Measurements from ENCODE around the gene POLR3F.
"Not testable (repeated sequence)": the region's sequence is repeated elsewhere in the genome, so short reads cannot be mapped to it uniquely, and the experiment has no call there.

Gene POLR3F

GRCh38 chr20:18507218-18508191 is 40.3 kb downstream of the POLR3F start, which contains the start of gene SEC23B:
TSS of gene SEC23B (plus strand) at chr20:18507940. CDS start at chr20:18510836, 2,896 bp downstream.
- peak; percentile 83 for DNase-seq

DNA sequence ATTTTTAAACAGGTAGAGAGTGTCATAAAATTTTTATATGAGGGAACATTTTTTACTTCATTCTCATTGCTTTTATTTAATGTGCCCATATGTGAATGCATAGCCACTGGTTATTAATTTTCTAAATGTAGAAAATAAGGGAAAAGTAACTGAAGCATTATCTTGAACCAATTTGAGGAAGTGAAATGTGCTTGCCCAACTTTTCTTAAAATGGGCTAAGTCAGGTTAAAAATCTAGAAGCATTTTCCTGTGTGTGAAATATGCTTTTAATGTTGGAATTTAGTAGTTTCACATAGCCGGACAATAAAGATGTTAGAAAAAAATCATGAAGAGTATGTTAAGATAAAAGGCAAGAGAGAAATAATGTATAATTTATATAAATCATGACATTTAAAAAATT is 44.4 kb downstream of the POLR3F start:
- DNase-seq, result no peak

DNA sequence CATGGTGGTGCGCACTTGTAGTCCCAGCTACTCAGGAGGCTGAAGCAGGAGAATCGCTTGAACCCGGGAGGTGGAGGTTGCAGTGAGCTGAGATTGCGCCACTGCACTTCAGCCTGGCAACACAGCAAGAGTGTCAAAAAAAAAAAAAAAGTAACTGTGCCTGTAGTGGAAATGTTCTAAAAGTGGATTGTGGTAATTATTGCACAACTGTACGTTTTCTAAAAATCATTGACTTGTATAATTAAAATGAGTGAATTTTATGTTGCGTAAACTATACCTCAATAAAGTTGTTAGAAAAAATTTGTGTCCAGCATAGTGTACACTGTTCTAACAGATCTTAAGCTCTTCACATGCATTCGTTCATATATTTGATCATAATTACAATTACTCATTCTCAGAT is 46.0 kb downstream of the POLR3F start:
- DNase-seq, result no peak

GRCh38 chr20:18514127-18514526 is 46.9 kb downstream of the POLR3F start:
- DNase-seq, result no peak

GRCh38 chr20:18515973-18516372 is 48.8 kb downstream of the POLR3F start:
- no peak for DNase-seq

DNA sequence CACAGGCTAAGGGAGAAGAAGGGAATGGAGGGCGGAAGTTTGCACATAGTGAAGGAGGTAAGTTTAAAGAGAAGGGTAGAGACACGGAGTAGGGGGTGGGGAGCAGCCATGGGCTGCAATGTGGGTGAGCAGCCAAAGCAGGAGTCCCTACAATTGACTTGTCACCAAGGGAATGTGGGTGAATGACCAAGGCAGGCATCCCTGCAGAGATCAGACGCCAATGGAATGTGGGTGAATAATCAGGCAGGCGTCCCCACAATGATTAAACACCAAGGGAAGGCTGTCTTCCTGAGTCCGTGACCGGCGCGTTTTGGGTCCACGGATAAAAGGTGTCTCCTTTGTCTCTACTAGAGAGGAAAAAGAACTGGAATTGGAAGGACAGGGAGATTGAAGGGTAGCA is 54.9 kb downstream of the POLR3F start:
- not testable (repeated sequence) for DNase-seq

DNA sequence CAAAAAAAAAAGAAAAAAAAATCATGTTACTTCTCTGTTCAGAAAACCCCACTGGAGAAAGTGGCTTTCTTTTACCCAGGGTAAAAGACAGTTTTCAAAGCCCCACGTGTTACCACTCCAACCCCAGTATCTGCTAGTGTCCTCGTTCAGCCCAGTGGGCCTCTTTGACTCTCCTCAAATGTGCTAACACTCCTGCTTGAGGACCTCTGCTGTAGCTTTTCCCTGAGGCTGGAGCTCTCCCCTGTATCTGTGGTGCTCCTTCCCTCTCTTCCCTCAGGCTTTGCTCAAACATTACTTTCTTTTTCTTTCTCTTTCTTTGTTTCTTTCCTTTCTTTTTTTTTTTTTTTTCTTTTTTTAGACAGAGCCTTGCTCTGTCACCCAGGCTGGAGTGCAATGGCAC is 55.9 kb downstream of the POLR3F start:
- no peak for DNase-seq

- no peak for DNase-seq
These were observed 57.5 kb downstream of the POLR3F start for GRCh38 chr20:18524646-18525045.

DNA sequence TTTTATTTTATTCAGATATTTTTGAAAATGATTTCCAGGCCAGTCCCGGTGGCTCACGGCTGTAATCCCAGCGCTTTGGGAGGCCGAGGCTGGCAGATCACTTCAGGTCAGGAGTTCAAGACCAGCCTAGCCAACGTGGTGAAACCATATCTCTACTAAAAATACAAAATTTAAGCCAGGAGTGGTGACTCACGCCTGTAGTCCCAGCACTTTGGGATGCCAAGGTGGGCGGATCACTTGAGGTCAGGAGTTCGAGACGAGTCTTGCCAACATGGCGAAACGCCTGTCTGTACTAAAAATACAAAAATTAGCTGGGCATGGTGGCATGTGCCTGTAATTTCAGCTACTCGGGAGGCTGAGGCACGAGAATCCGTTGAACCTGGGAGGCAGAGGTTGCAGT is 59.6 kb downstream of the POLR3F start:
- DNase-seq, result not testable (repeated sequence)

- no peak for DNase-seq
These were observed 60.1 kb downstream of the POLR3F start for GRCh38 chr20:18527339-18527738.

DNA sequence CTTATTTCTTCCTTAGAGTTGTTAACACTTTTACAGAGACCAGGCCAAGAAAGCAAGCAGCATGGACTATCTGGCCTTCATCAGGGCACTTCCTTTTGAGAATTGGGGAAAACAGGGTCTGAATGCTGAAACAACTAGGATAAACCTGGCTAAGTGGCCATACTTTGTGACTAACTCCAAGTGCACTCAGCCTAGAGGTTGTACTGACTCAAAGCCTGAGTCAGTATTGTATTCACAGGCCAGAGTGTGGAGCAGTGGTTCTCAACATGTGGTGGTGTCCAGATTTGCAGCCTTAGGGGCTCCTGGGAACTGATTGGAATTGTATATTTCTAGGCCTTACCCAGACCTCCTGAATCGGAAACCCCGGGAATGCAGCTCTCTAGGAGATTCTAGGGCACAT is 60.6 kb downstream of the POLR3F start:
- no peak for DNase-seq

DNA sequence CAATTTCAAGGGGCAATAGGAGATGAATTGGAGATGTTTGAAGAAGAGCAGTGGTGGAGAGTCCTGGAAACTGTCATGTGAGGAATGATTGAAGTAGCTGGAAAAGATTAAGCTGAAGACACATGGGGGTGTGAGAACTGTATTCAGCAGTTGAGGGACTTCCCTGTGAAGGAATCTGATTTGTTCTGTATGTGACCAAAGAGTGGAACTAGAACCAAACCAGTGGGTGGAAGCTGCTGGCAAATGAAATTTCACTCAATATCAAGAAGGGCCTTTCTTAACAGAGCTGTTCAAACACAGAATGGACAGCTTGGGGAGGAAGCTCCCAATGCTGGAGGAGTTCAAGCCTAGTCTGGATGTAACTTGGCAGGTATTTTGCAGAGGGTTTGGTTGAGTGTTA is 61.9 kb downstream of the POLR3F start:
- no peak for DNase-seq

DNA sequence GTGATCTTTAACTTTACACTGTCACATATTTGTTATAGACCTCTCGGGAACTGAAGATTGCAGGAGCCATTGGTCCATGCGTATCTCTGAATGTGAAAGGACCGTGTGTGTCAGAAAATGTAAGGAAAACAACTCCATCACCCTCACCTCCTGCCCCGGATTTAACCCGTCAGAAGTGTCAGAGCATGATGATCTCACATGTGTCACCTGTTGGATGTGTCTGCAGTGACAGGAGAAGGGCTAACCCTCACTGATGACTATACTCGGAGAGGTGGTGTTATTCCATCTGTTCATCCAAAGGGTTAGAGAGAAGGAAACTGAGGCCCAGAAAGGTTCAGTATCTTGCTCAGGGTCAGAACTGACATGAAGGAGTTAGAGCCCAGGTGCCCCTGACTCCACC is 65.4 kb downstream of the POLR3F start:
- DNase-seq, result no peak

- no peak for DNase-seq
These were observed 66.3 kb downstream of the POLR3F start for GRCh38 chr20:18533491-18533890.

DNA sequence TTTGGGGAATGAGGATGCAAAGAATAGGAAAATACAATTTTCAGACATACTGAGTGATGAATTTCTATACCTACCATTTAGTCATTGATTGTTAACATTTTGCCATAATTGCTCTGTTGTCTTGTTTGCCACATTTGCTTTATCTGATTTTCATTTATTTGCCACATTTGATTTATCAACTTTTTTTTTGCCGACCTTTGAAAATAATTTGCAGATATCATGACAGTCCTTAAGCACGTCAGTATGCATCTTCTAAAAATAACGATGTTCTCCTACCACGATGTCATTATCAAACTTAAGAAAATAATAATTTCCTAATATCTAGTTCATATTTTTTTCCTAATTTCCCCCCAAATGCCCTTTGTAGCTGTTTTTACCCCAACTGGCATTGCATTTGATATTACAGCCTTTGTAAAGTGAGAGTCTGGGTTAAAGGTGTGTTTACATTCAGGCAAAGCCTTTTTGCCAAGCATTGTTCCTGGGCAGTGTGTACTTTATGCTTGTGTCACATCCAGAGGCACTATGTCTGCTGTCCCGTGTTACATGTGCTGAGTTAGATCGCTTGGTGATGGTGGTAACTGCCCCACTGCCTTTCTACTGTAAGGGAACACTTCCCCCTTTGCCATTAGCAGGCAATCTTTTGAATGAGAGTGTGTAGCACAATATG is 66.9 kb downstream of the POLR3F start:
- no peak for DNase-seq

Measured in NCI-H2081 treated with DMSO at 0.1 percent for 48 hours (cell line).